Rectal smooth muscle tissue (tissue), 1 donor: ENCODE data around the gene CEP55.
"Not testable (repeated sequence)": the region's sequence is repeated elsewhere in the genome, so short reads cannot be mapped to it uniquely, and the experiment has no call there.

Source experiments
- H3K27ac ChIP-seq: one replicate; pipeline ENCODE4 v1.7.0; 2013; ENCODE audit warnings: low read depth, low read length, inconsistent platforms
- H3K27me3 ChIP-seq: one replicate; pipeline ENCODE4 v1.7.0; 2013; ENCODE audit warnings: low read length; ENCODE audit not compliant: control insufficient read depth, insufficient read depth
- H3K36me3 ChIP-seq: one replicate; pipeline ENCODE4 v1.7.0; 2013; ENCODE audit warnings: low read length; ENCODE audit not compliant: control insufficient read depth, insufficient read depth
- H3K4me1 ChIP-seq: one replicate; pipeline ENCODE4 v1.7.0; 2013; ENCODE audit warnings: low read length; ENCODE audit not compliant: control insufficient read depth, insufficient read depth
- H3K4me3 ChIP-seq: one replicate; pipeline ENCODE4 v1.7.0; 2013; ENCODE audit warnings: low read length
- H3K9ac ChIP-seq: one replicate; pipeline ENCODE4 v1.7.0; 2013; ENCODE audit warnings: low read length

Gene CEP55

GRCh38 chr10:93535293-93535692, 38.9 kb downstream of the CEP55 start:
- H3K4me1 ChIP-seq: no peaks in the 10 kb centered on the region
- no peak overlapping the region for H3K27ac ChIP-seq
- no peaks in the 10 kb centered on the region for H3K27me3 ChIP-seq
- no peak overlapping the region for H3K9ac ChIP-seq
- no peaks in the 10 kb centered on the region for H3K36me3 ChIP-seq
- H3K4me3 ChIP-seq: no peak overlapping the region

DNA sequence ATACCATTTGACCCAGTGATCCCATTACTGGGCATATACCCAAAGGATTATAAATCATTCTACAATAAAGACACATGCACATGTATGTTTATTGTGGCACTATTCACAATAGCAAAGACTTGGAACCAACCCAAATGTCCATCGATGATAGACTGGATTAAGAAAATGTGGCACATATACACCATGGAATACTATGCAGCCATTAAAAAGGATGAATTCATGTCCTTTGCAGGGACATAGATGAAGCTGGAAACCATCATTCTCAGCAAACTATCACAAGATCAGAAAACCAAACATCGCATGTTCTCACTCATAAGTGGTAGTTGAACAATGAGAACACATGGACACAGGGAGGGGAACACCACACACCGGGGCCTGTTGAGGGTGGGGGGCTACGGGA, 44.5 kb downstream of the CEP55 start:
- not testable (repeated sequence) for H3K4me1 ChIP-seq, H3K27me3 ChIP-seq, H3K4me3 ChIP-seq, H3K36me3 ChIP-seq, H3K27ac ChIP-seq, H3K9ac ChIP-seq

GRCh38 chr10:93541402-93542357, 45.3 kb downstream of the CEP55 start:
- H3K9ac ChIP-seq: no peak overlapping the region
- peak overlapping the region; percentile 50 for H3K4me3 ChIP-seq
- no peak overlapping the region for H3K27ac ChIP-seq
- no peaks in the 10 kb centered on the region for H3K36me3 ChIP-seq
- H3K27me3 ChIP-seq: no peaks in the 10 kb centered on the region
- peaks cover 2% of the 10 kb centered on the region for H3K4me1 ChIP-seq

- H3K9ac ChIP-seq: no peak overlapping the region
Measured at GRCh38 chr10:93542358-93542791, 46.0 kb downstream of the CEP55 start.

GRCh38 chr10:93546995-93547394, 50.6 kb downstream of the CEP55 start:
- not testable (repeated sequence) for H3K36me3 ChIP-seq, H3K9ac ChIP-seq, H3K27me3 ChIP-seq, H3K27ac ChIP-seq, H3K4me3 ChIP-seq, H3K4me1 ChIP-seq

More at GRCh38 chr10:93542358-93542791, 46.0 kb downstream of the CEP55 start:
- no peaks in the 10 kb centered on the region for H3K36me3 ChIP-seq
- H3K27me3 ChIP-seq: no peaks in the 10 kb centered on the region
- peak overlapping the region; percentile 50 for H3K4me3 ChIP-seq
- H3K27ac ChIP-seq: no peak overlapping the region
- H3K4me1 ChIP-seq: peaks cover 2% of the 10 kb centered on the region

- no peak overlapping the region for H3K27ac ChIP-seq
Measured at GRCh38 chr10:93547522-93547921, 51.1 kb downstream of the CEP55 start.

GRCh38 chr10:93548376-93549071, 52.1 kb downstream of the CEP55 start:
- Histone ChIP-seq H3K4me1 (no peaks in the 10 kb centered on the region), H3K9ac (no peak overlapping the region), H3K36me3 (no peaks in the 10 kb centered on the region), H3K27ac (no peak overlapping the region), H3K27me3 (no peaks in the 10 kb centered on the region), H3K4me3 (no peak overlapping the region)

More at GRCh38 chr10:93547522-93547921, 51.1 kb downstream of the CEP55 start:
- Histone ChIP-seq H3K36me3 (no peaks in the 10 kb centered on the region), H3K27me3 (no peaks in the 10 kb centered on the region), H3K9ac (no peak overlapping the region), H3K4me3 (no peak overlapping the region), H3K4me1 (no peaks in the 10 kb centered on the region)

- Histone ChIP-seq H3K36me3 (no peaks in the 10 kb centered on the region), H3K4me1 (no peaks in the 10 kb centered on the region), H3K4me3 (no peak overlapping the region), H3K9ac (no peak overlapping the region), H3K27ac (no peak overlapping the region), H3K27me3 (no peaks in the 10 kb centered on the region)
Measured at GRCh38 chr10:93550606-93551005, 54.2 kb downstream of the CEP55 start.

DNA sequence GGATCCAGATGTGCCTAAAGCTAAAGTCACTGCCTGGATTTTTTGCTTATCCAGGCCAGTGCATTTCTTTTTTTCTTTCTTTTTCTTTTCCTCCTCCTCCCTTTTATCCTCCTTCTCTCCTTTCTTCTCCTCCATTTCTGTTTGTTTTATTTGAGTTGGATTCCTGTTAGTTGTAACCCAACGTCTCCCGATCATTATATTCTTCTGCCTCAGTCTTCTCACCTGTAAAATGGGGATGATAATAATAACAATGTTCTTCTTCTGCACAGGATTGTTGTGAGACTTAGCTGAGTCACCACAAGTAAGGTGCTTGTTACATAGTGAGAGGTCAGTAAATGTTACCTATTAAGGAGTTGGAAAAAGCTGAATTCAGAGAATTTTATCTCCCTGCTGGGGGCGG, 56.4 kb downstream of the CEP55 start:
- no peaks in the 10 kb centered on the region for H3K4me1 ChIP-seq
- H3K27me3 ChIP-seq: no peaks in the 10 kb centered on the region
- H3K36me3 ChIP-seq: no peaks in the 10 kb centered on the region
- H3K4me3 ChIP-seq: no peak overlapping the region
- no peak overlapping the region for H3K27ac ChIP-seq
- no peak overlapping the region for H3K9ac ChIP-seq

DNA sequence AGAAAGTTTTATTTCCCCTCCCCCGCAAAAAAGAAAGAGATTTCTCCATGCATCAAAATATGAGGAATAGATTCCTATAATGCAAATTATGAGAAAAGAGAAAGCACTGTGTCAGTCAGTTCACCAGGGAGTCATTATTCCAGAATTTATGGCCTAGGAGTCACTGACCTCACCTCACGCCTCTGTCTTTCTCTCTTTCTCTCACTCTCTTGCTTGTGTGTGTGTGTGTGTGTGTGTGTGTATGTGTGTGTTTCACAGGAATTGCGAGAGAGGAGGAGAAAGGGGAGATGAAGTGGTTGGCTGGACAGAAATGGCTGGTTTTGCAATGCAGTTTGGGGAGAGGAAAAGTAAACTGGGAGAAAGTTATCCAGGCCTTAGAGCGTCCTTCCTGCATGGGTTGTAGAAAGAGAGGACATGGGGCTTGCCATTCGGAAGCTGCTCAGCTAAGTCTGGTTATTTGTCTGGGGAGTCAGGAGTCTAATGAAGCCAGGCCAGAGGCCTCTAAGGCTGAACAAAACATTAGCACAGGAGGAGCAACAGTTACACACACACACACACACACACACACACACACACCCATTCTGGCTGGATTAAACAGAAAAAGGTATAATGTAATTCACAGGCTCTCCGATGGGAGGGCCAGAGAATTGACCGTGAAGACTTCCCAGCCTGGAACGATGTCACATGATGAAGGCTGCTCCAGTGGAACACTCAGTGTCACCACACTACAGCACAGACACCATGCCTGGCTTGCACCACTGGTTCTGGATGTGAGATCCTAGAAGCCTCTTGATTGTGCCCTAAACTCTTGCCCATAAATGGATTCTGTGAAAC, 57.3 kb downstream of the CEP55 start:
- Histone ChIP-seq H3K36me3 (no peaks in the 10 kb centered on the region), H3K27ac (no peak overlapping the region), H3K9ac (no peak overlapping the region), H3K4me1 (no peaks in the 10 kb centered on the region), H3K4me3 (no peak overlapping the region), H3K27me3 (no peaks in the 10 kb centered on the region)

GRCh38 chr10:93554316-93554663, 57.9 kb downstream of the CEP55 start:
- Histone ChIP-seq H3K27me3 (no peaks in the 10 kb centered on the region), H3K4me3 (no peak overlapping the region), H3K27ac (no peak overlapping the region)

DNA sequence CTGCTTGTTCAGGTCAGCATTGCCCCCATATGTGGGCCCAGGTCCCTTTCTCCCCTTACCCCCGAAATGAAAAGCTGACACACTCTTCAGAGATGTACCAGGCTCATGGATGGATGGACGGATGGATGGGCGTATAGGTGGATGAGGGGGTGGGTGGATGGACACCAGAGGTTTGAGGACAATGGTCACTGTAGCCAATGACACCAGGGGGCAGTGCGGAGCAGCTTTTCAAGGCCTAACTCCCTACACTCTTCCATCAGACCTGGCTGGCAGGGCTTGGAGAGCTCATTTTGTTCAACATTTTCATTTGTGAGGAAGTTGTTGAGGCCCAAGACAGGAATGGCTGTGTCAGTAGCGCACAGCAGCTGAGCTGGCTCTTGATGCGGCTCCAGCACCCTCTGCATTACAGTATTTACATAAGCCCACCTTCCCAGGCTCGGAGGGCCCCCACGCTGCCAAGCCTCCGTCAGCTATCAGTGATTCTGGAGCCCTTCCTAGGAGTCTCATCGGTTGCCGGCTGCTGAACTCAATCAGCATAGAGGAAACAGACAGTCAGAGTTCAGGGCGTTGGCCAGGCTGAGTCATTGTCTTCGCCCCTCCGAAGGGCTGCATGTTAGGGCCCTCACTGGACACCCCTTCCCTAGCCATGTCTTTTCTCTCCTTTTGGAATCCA, 58.5 kb downstream of the CEP55 start:
- no peak overlapping the region for H3K27ac ChIP-seq
- H3K4me3 ChIP-seq: no peak overlapping the region
- no peak overlapping the region for H3K9ac ChIP-seq
- H3K36me3 ChIP-seq: no peaks in the 10 kb centered on the region
- H3K27me3 ChIP-seq: no peaks in the 10 kb centered on the region
- H3K4me1 ChIP-seq: no peaks in the 10 kb centered on the region

More at GRCh38 chr10:93554316-93554663, 57.9 kb downstream of the CEP55 start:
- Histone ChIP-seq H3K4me1 (no peaks in the 10 kb centered on the region), H3K36me3 (no peaks in the 10 kb centered on the region), H3K9ac (no peak overlapping the region)
